ENCODE measurements around the gene DAAM1.

- TF ChIP-seq EZH2 (IDR thresholded peaks at IDR 0.05; ENCODE audit: low read length): no peak
- no peak for TF ChIP-seq CTCF (optimal IDR thresholded peaks at IDR 0.05 in 1 of 3, IDR thresholded peaks at IDR 0.05 in 1 of 3, conservative IDR thresholded peaks at IDR 0.05 in 1 of 3; ENCODE audit: extremely low read depth in 1 of 3, insufficient read depth in 2 of 3, low read length in 3 of 3)
Measured at GRCh38 chr14:59147007-59147406, 41.5 kb upstream of the DAAM1 start.
